NT2/D1 (cell line): ENCODE results near the gene FHOD3.

Experiments
- DNase-seq: peaks from one replicate; pipeline ENCODE4 v3.0.0-alpha.2; 2011; ENCODE audit warnings: low read depth, low spot score
- H3K27me3 ChIP-seq: 2 replicates; pipeline ENCODE4 v1.6.0; 2011; ENCODE audit warnings: mild to moderate bottlenecking; ENCODE audit not compliant: insufficient read length, insufficient read depth
- H3K36me3 ChIP-seq: 2 replicates; pipeline ENCODE4 v1.6.1; 2011; ENCODE audit warnings: mild to moderate bottlenecking, low read length, mixed read lengths; ENCODE audit not compliant: insufficient read depth, insufficient read length
- H3K4me1 ChIP-seq: 2 replicates; pipeline ENCODE4 v1.5.1; 2011; ENCODE audit not compliant: insufficient read depth, insufficient read length
- H3K4me3 ChIP-seq: 2 replicates; pipeline ENCODE4 v1.5.1; 2011; ENCODE audit warnings: low read depth; ENCODE audit not compliant: insufficient read length
- H3K9ac ChIP-seq: 2 replicates; pipeline ENCODE4 v1.6.0; 2011; ENCODE audit warnings: low read depth; ENCODE audit not compliant: insufficient read length
- H3K9me3 ChIP-seq: 2 replicates; pipeline ENCODE4 v1.5.1; 2011; ENCODE audit warnings: mild to moderate bottlenecking, low read length; ENCODE audit not compliant: insufficient read depth
- SUZ12 ChIP-seq: IDR thresholded peaks from 2 replicates; pipeline ENCODE4 v1.6.1; 2011; ENCODE audit not compliant: insufficient read length, insufficient read depth; ENCODE audit errors: extremely low read depth
- YY1 ChIP-seq: IDR thresholded peaks from 2 replicates; pipeline ENCODE4 v1.6.1; 2011; ENCODE audit not compliant: insufficient read length, insufficient read depth
- ZNF274 ChIP-seq: IDR thresholded peaks from 2 replicates; pipeline ENCODE4 v1.6.1; 2011; ENCODE audit warnings: mild to moderate bottlenecking, low read depth, low read length

FHOD3 gene

GRCh38 chr18:36365836-36366775, 68.6 kb downstream of the FHOD3 start:
- H3K9ac ChIP-seq = no peak overlapping the region
- no peaks in the 10 kb centered on the region for H3K27me3 ChIP-seq
- H3K4me3 ChIP-seq = no peak overlapping the region
- no peak for DNase-seq
- no peaks in the 10 kb centered on the region for H3K36me3 ChIP-seq
- H3K4me1 ChIP-seq = no peaks in the 10 kb centered on the region
- TF ChIP-seq YY1 (no peak), ZNF274 (no peak), SUZ12 (no peak)
- H3K9me3 ChIP-seq = no peaks in the 10 kb centered on the region

- H3K4me3 ChIP-seq = no peak overlapping the region
- no peaks in the 10 kb centered on the region for H3K27me3 ChIP-seq
- no peaks in the 10 kb centered on the region for H3K9me3 ChIP-seq
- DNase-seq = no peak
- H3K36me3 ChIP-seq = no peaks in the 10 kb centered on the region
- TF ChIP-seq ZNF274 = no peak
- TF ChIP-seq SUZ12 = no peak
- no peak for TF ChIP-seq YY1
- H3K4me1 ChIP-seq = no peaks in the 10 kb centered on the region
- no peak overlapping the region for H3K9ac ChIP-seq
Observed at GRCh38 chr18:36366994-36367839, 69.7 kb downstream of the FHOD3 start.

GRCh38 chr18:36368889-36369288, 71.4 kb downstream of the FHOD3 start:
- no peaks in the 10 kb centered on the region for H3K27me3 ChIP-seq
- H3K9ac ChIP-seq = no peak overlapping the region
- DNase-seq = no peak
- H3K9me3 ChIP-seq = no peaks in the 10 kb centered on the region
- no peak overlapping the region for H3K4me3 ChIP-seq
- TF ChIP-seq SUZ12 = no peak
- TF ChIP-seq YY1 = no peak
- TF ChIP-seq ZNF274 = no peak
- no peaks in the 10 kb centered on the region for H3K36me3 ChIP-seq
- no peaks in the 10 kb centered on the region for H3K4me1 ChIP-seq

- TF ChIP-seq SUZ12 = no peak
- Histone ChIP-seq H3K27me3 (no peaks in the 10 kb centered on the region), H3K9ac (no peak overlapping the region), H3K36me3 (no peaks in the 10 kb centered on the region), H3K4me3 (no peak overlapping the region), H3K9me3 (no peaks in the 10 kb centered on the region), H3K4me1 (no peaks in the 10 kb centered on the region)
- DNase-seq = no peak
Observed at GRCh38 chr18:36372903-36373311, 75.4 kb downstream of the FHOD3 start.

- DNase-seq = no peak
- no peaks in the 10 kb centered on the region for H3K36me3 ChIP-seq
- no peak overlapping the region for H3K9ac ChIP-seq
- no peaks in the 10 kb centered on the region for H3K9me3 ChIP-seq
- no peaks in the 10 kb centered on the region for H3K4me1 ChIP-seq
- no peak overlapping the region for H3K4me3 ChIP-seq
- TF ChIP-seq YY1 = no peak
- TF ChIP-seq ZNF274 = no peak
- no peak for TF ChIP-seq SUZ12
- no peaks in the 10 kb centered on the region for H3K27me3 ChIP-seq
Observed at GRCh38 chr18:36374262-36374661, 76.7 kb downstream of the FHOD3 start.

- TF ChIP-seq SUZ12 (no peak), ZNF274 (no peak), YY1 (no peak)
- Histone ChIP-seq H3K36me3 (no peaks in the 10 kb centered on the region), H3K4me1 (no peaks in the 10 kb centered on the region), H3K4me3 (no peak overlapping the region), H3K9me3 (no peaks in the 10 kb centered on the region), H3K9ac (no peak overlapping the region), H3K27me3 (no peaks in the 10 kb centered on the region)
- no peak for DNase-seq
Observed at GRCh38 chr18:36375118-36375517, 77.6 kb downstream of the FHOD3 start.

- no peak for TF ChIP-seq ZNF274
- no peak for TF ChIP-seq YY1
- no peak for TF ChIP-seq SUZ12
- no peak for DNase-seq
Observed at GRCh38 chr18:36376361-36376760, 78.8 kb downstream of the FHOD3 start.

More at GRCh38 chr18:36376361-36376760, 78.8 kb downstream of the FHOD3 start:
- Histone ChIP-seq H3K27me3 (no peaks in the 10 kb centered on the region), H3K4me1 (no peaks in the 10 kb centered on the region), H3K9ac (no peak overlapping the region), H3K36me3 (no peaks in the 10 kb centered on the region), H3K4me3 (no peak overlapping the region), H3K9me3 (no peaks in the 10 kb centered on the region)
